Melanocyte of skin (primary cell): ENCODE results near the gene MEGF9. TPM values are rescaled to one million over a fixed set of nuclear protein-coding genes. Genes with fewer than 3 reads are reported as not detected.

ENCODE experiments used
- total RNA-seq, 2 donors: library from RNA; depleted of rRNA; stranded (reverse); fragments of >200 nt; gene quantifications; 2 replicates each; pipeline ENCODE4 v1.2.3, GENCODE V29; 2012

MEGF9 gene
- 10 to 100 TPM; 16.7 to 18.2 TPM for total RNA-seq

DNA sequence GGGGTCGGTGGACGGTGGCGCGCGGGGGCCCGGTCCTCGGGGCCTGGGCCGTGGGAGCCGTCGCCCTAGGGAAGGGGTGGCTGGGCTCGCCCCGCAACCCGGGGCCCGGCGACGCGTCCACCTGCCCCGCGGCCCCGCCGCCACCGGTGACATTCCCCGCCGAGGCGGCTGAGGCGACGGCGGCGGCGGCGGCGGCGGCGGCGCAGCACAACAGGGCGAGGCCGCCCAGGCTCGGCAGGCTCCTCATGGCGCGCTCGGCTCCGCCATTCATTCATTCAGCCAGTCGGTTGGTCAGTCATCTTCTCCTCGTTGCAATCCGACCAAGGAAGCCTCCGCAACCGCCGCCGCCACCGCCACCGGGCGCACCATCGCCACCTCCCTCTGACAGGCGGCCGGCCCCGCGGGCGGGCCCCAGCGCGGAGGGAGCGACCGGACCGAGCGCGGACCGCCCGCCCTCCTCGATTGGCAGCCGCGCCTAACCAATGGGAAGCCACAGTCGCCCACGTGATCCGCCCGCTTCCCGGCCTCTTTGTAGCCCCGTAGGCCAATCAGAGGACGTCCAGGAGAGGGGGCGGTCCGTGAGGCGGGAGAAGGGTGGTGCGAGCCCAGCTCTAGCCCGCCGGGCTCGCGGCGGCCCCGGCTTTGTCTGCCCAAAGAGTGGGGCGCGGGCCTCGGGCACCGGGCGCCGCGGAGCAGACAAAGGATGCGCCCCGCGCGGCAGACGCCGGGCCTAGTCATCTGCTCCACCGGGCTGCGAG, at the start of gene MEGF9:
TSS of gene MEGF9 (minus strand) at position 383 of the 758 bp plus-strand sequence. CDS start at position 271, 112 bp downstream.

DNA sequence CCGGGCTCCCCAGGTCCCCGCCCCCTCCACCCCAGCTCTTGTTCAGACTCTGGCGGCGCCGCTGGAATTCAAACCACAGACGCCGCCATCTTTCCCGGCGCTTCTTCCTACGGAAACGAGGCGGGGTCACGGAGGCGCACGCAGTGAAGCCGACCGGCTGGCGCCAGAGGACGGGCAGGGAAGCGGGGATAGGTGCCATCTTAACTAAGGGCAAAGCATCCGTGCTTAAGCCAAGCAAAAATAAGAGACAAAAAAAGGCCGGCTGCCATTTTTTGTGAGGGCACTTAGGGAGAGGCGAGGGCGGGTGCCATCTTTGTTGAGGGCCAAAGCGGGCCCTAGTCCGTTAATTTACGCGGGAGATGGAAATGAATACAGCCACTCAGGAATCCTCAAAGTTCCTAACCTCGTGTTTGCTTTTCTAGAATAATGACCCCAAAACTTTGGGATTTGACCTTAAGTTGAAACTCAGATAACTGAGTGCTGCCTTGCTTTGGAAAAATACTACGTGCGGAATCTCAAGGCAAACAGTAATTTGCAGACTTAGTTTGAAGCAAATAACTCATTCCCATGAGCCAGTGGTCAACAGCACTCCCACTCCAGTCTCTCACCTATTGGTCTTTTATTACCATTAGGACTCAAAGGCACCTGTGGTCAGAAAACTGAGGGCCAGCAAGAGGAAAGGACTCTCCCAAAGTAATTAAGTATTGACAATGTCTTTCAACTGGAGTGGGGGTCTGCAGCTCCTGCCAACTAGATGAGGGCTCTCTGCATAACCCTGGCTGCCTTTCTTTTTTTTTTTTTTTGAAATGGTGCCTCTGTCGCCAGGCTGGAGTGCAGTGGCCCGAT, 134.0 kb downstream of the MEGF9 start, which contains the start of gene CDK5RAP2:
TSS of gene CDK5RAP2 (minus strand) at position 117 of the 846 bp plus-strand sequence. CDS start 189 bp downstream, outside the sequence.

Other genes with a start within 250 kb of the MEGF9 start
- 10 to 100 TPM; 20.6 to 29.3 TPM for gene CDK5RAP2, start 134.3 kb downstream of the MEGF9 start, total RNA-seq
- 10 to 100 TPM; 21.3 to 35.0 TPM for gene FBXW2, start 78.9 kb upstream of the MEGF9 start, total RNA-seq
- gene PSMD5, start 128.5 kb upstream of the MEGF9 start, total RNA-seq, result 10 to 100 TPM; 20.6 to 22.6 TPM
- gene PHF19, start 162.7 kb upstream of the MEGF9 start, total RNA-seq, result 10 to 100 TPM; 24.4 to 72.3 TPM
- 1 to 10 TPM in 1 of 2 donors, under 1 TPM in 1; 1.00 to 3.4 TPM for gene TRAF1, start 212.3 kb upstream of the MEGF9 start, total RNA-seq